ENCODE measurements around the gene DHRS12.

Gene DHRS12

DNA sequence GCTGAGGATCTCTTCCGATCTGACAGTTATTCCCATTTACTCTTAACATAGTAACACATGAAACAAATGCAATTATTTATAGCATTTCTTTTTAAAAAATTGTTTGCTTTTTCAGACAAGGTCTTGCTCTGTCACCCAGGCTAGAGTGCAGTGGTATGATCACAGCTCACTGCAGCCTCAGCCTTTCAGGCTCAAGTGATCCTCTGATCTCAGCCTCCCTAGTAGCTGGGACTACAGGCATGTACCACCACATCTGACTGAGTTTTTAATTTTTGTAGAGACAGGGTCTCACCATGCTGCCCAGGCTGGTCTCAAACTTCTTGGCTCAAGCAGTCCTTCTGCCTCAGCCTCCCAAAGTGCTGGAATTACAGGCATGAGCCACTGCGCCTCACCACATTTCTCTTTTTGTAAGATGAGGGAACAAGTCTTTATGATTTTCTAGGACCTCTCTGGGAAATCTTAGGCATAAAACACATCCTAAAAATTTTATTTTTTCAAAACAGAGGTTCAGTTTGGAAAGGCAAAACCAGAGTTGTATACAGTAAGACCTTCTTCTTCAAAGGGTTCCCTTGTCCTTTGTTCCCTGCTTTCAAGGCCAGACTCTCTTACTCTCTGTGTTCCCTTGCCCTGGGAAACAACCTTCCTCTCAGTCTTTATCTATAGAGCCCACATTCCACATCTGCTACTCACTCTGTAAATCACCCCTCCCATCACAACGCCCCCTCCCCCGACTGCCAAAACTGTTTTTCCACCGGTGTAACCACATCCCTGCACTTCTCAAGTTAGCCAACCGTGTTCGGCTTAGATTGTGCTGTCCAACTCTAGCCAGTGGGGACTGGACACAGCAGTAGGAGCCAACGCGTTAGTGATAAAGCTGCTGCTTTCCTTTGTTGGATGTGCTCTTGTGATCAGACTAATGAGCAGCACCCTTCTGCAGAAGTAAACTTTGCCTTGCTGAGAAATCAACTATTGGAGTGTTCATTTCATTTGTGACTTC, 56.2 kb downstream of the DHRS12 start:
- no peak for DNase-seq

- DNase-seq, result no peak
These were observed 57.2 kb downstream of the DHRS12 start for GRCh38 chr13:51746802-51747201.

GRCh38 chr13:51745243-51745642, 58.7 kb downstream of the DHRS12 start:
- DNase-seq, result no peak

DNA sequence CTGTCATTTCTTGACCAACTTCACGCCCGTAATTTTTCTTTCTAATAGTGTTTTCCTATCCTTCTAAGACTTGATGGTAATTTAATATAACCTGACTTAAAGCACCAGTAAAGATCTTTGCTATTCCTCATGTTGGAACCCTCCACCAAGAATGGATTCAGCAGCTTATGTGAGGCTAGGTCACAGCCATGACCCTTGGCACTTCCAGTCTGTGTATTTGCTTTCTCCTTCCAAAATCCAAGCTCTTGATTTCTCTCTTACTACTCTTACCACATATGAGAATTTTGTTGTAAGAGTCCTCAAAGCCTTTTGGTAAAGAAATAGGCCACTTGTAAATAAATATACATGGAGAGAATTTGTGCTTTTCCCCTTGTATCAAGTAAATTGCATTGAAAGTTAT, 61.4 kb downstream of the DHRS12 start:
- DNase-seq, result no peak

GRCh38 chr13:51742031-51742430, 61.9 kb downstream of the DHRS12 start:
- DNase-seq, result no peak

DNA sequence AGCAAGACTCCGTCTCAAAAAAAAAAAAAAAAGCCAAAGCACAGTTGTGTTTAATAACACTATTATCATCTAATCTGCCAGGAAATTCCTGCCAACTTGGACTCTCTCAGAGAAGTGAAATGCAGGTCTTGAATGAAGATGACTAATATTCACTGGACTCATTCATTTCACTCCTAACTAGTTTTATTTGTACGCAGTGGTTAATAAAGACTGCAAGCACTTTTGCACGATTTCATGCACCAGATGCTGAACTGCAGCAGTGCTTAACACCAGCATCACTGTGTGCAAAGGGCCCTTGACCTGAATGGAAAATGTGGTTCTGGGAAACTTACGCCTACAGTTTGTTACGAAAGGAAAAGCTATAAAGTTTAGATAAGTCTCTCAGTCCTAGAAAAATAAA, 63.3 kb downstream of the DHRS12 start:
- peak; percentile 20 for DNase-seq

GRCh38 chr13:51739027-51739764, 64.8 kb downstream of the DHRS12 start:
- DNase-seq, result no peak

- DNase-seq, result peak; percentile 45
These were observed 65.6 kb downstream of the DHRS12 start for GRCh38 chr13:51738226-51738905.

GRCh38 chr13:51737609-51738008, 66.4 kb downstream of the DHRS12 start:
- peak; percentile 28 for DNase-seq

DNA sequence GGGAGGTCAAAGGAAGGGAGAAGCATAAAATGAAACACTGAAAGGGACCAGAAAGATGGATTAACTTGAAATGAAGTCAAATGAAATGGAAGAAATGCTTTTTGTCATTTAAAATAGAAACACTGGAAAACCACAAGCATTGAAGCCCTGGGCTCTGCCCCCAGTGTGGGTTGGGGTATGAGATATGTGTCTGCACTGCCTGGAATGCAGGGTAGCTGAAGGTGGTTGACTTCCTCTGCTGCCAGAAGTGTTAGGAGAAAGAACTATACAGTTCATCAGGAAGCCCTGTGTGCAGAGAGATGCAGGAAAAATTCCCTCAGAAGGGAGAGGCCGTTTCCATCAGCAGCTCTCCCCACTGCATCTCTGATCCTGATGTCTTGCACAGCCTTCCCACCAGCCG, 69.2 kb downstream of the DHRS12 start:
- DNase-seq, result no peak

- no peak for DNase-seq
These were observed 70.3 kb downstream of the DHRS12 start for GRCh38 chr13:51733374-51734298.

- DNase-seq, result no peak
These were observed 72.2 kb downstream of the DHRS12 start for GRCh38 chr13:51731759-51732158.

DNA sequence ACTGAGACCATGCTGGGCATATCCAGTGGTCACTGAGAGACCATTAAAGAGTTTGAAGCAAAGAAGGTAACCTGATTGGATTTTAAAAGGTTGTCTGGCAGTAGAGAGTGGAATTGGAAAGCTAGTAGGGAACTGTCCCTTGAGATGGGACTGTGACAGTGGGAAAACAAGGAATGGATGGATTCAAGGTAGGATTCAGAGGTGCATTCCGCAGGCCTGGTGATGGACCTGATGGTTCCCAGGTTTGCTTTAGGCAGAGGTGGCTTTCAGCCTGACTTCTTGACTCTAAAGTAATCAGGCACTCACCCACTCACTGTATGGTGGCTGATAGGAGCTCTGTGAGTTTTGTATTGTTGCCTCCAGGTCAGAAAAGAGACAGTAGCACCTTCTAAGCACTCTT, 73.0 kb downstream of the DHRS12 start:
- no peak for DNase-seq

DNA sequence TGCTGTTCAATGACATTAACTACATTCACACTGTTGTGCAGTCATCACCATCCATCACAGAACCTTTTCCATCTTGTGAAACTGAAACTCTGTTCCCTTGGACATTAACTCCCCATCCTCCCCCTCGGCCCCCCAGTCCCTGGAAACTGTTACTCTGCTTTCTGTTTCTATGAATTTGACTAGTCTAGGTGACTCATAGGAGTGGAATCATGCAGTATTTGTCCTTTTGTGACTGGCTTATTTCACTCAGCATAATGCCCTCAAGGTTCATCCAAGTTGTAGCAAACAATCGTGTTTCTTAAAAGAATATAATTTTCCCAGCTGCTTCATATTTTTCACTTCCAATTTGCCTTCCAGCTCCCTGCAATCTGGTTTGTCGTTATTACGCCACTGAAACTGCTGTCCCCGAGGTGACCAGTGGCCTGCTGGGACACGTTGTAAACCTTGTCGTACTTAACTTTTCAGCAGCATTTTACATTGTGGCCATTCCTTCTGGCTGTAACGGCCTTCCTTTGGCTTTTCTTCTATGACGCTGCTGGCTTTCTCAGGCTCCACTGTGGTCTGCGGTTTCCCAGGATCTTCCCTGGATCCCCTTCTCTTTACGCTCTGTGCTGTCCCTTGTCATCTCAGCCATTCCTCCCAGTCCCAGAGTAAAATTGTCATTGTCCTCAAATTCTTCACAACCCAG, 74.0 kb downstream of the DHRS12 start:
- DNase-seq, result peak; percentile 76

DNA sequence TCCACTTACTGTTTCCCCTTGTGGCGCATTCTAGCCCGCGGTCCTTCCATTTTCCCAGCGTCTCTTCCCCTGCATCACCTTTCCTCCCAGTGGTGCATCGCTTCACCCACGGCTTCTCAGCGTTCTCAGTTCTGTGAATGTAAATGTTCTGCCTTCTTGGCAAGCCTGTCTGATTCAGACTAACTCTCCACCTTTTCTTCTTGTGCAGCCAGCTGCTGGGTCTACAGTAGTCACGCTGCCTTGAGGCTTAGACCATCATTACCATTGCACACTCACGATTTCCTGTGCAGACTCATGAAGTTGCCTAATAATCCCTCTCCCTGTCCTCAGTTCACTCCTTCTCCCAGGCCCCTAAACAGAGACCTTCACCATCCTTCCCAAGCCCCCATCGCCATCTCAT, 75.0 kb downstream of the DHRS12 start:
- peak; percentile 37 for DNase-seq

- DNase-seq, result peak; percentile 37
These were observed 75.7 kb downstream of the DHRS12 start for GRCh38 chr13:51728275-51728673.

GRCh38 chr13:51727634-51728274, 76.2 kb downstream of the DHRS12 start:
- no peak for DNase-seq

- no peak for DNase-seq
These were observed 77.3 kb downstream of the DHRS12 start for GRCh38 chr13:51726446-51727193.

GRCh38 chr13:51724721-51725120, 79.2 kb downstream of the DHRS12 start:
- no peak for DNase-seq

- DNase-seq, result no peak
These were observed 80.4 kb downstream of the DHRS12 start for GRCh38 chr13:51723529-51723928.

Measured in activated CD4-positive, alpha-beta T cell treated with anti-CD3 and anti-CD28 coated beads, Interleukin-2, amount 50 U/mL, for 16 hours (primary cell).